HepG2 (cell line): ENCODE measurements around the gene FHIT. TPM values are rescaled to one million over a fixed set of nuclear protein-coding genes. Genes with fewer than 3 reads are reported as not detected.

ENCODE experiments used
- ATAC-seq: fragments of 200-7000 bp; cut with Tn5 transposase; 3 replicates; pipeline ENCODE4 v1.9.1; 2020; ENCODE audit warnings: mild to moderate bottlenecking, moderate library complexity
- BruUV-seq: library from RNA; stranded (reverse); fragments of 400-500 nt; replicated peaks from 2 replicates; lab custom pipeline; 2021; lab: Mats Ljungman, UMichigan
- CTCF ChIA-PET: fragments of 300-600 bp; formaldehyde crosslinking; extraction: SDS; loops from one replicate; lab custom pipeline; 2021; ENCODE audit warnings: low total read pairs, inconsistent platforms, low intra/inter-chr PET ratio; lab: Yijun Ruan, JAX
- POLR2A ChIA-PET: fragments of 350-600 bp; sonication (Branson Sonifier 250); formaldehyde crosslinking; loops from one replicate; lab custom pipeline; 2020; ENCODE audit warnings: antibody characterized with exemption, inconsistent platforms; lab: Yijun Ruan, JAX
- DNase-seq: peaks from one replicate; pipeline ENCODE4 v3.0.0-alpha.2; 2015; ENCODE audit warnings: low spot score
- FAIRE-seq: peaks from 3 replicates; lab custom pipeline; 2011; peaks lifted over from hg19 to GRCh38; lab: Jason Lieb, UNC
- H2AFZ ChIP-seq: one replicate; pipeline ENCODE4 v1.6.1; 2011; ENCODE audit warnings: low read length, inconsistent platforms
- H3K27ac ChIP-seq: fragments of 300-600 bp; 3 replicates; pipeline ENCODE4 v1.8.0; 2011; ENCODE audit warnings: mixed run types, mild to moderate bottlenecking, mixed read lengths, low read length, inconsistent platforms; ENCODE audit not compliant: insufficient read depth; ENCODE audit errors: extremely low read length
- H3K27me3 ChIP-seq, 2 experiments: fragments of 200-600 bp in 1 of 2; 2 replicates in 1 of 2; 3 replicates in 1 of 2; pipeline versions ENCODE4 v1.6.0 to v1.8.0; 2011; ENCODE audit warnings: low read length in 2 of 2, mild to moderate bottlenecking in 2 of 2, moderate library complexity in 2 of 2, inconsistent platforms in 1 of 2; ENCODE audit not compliant: insufficient read depth in 2 of 2, control insufficient read depth in 1 of 2
- H3K36me3 ChIP-seq, 2 experiments: fragments of 200-600 bp in 1 of 2; replicated peaks in 1 of 2; 2 replicates in 1 of 2; 3 replicates in 1 of 2; pipeline versions ENCODE4 v1.5.1 to v1.8.0; 2011; ENCODE audit warnings: low read length in 2 of 2, inconsistent platforms in 1 of 2; ENCODE audit not compliant: insufficient read depth in 2 of 2, control insufficient read depth in 1 of 2
- H3K4me1 ChIP-seq: 2 replicates; pipeline ENCODE4 v1.5.1; 2012; ENCODE audit warnings: low read length, inconsistent platforms; ENCODE audit not compliant: insufficient read depth
- H3K4me2 ChIP-seq: 2 replicates; pipeline ENCODE4 v1.6.0; 2011; ENCODE audit warnings: low read depth, low read length, inconsistent platforms
- H3K4me3 ChIP-seq, 3 experiments: fragments of 200-600 bp in 1 of 3; sonication (generic), shearing (Covaris generic) in 1 of 3; replicated peaks in 1 of 3; 2 replicates each; pipeline ENCODE4 v1.5.1; 2011 to 2016; ENCODE audit warnings: low read length in 3 of 3, inconsistent platforms in 2 of 3, low read depth in 2 of 3, mild to moderate bottlenecking in 2 of 3, control low read depth in 1 of 3, mixed read lengths in 1 of 3; ENCODE audit not compliant: insufficient read depth in 1 of 3
- H3K79me2 ChIP-seq: one replicate; pipeline ENCODE4 v1.6.1; 2011; ENCODE audit warnings: low read length, inconsistent platforms; ENCODE audit not compliant: insufficient read depth
- H3K9ac ChIP-seq: 2 replicates; pipeline ENCODE4 v1.6.0; 2011; ENCODE audit warnings: mild to moderate bottlenecking, low read depth, low read length, inconsistent platforms; ENCODE audit not compliant: insufficient read depth
- H3K9me3 ChIP-seq: 2 replicates; pipeline ENCODE4 v1.5.1; 2012; ENCODE audit warnings: mild to moderate bottlenecking, low read length
- H4K20me1 ChIP-seq: 2 replicates; pipeline ENCODE4 v1.6.0; 2011; ENCODE audit warnings: inconsistent platforms, mild to moderate bottlenecking, low read length, moderate library complexity; ENCODE audit not compliant: insufficient read depth
- CBX2 ChIP-seq, 2 experiments: fragments of 200-600 bp in 1 of 2; sonication (generic); formaldehyde crosslinking in 1 of 2; IDR thresholded peaks; 2 replicates each; pipeline versions ENCODE4 v1.7.0 to v1.8.1; 2018 to 2022; ENCODE audit warnings: low read depth in 2 of 2, low read length in 1 of 2, mild to moderate bottlenecking in 1 of 2, missing genetic modification reagents in 1 of 2
- CREB1 ChIP-seq, 2 experiments: fragments of 450-650 bp in 1 of 2; IDR thresholded peaks; 2 replicates each; pipeline ENCODE4 v1.6.1; 2016 to 2017; ENCODE audit warnings: control low read depth in 1 of 2, mild to moderate bottlenecking in 1 of 2, missing compliant biosample characterization in 1 of 2, missing genetic modification characterization in 1 of 2
- KDM1A ChIP-seq: IDR thresholded peaks from 2 replicates; pipeline ENCODE4 v1.6.1; 2016; ENCODE audit warnings: missing compliant biosample characterization
- SAP130 ChIP-seq: IDR thresholded peaks from 2 replicates; pipeline ENCODE4 v1.6.1; 2016; ENCODE audit warnings: low read depth
- SOX5 ChIP-seq: IDR thresholded peaks from 2 replicates; pipeline ENCODE4 v1.6.1; 2016; ENCODE audit warnings: borderline replicate concordance
- ZNF441 ChIP-seq: sonication (generic); formaldehyde crosslinking; IDR thresholded peaks from 2 replicates; pipeline ENCODE4 v1.7.0; 2021; ENCODE audit warnings: missing genetic modification reagents, borderline replicate concordance
- ZNF562 ChIP-seq: sonication (generic); formaldehyde crosslinking; IDR thresholded peaks from 2 replicates; pipeline ENCODE4 v1.8.0; 2022; ENCODE audit warnings: missing genetic modification reagents, borderline replicate concordance
- WGBS: methylation state at CpG from one replicate; pipeline ENCODE4 v1.1.6; 2017; ENCODE audit warnings: low lambda C conversion rate; 5-methylcytosine and 5-hydroxymethylcytosine counted together
- in situ Hi-C: cut with HindIII; loops from 2 replicates; pipeline ENCODE4 v1.10.0; 2017; ENCODE audit warnings: low pct_unique_long_range_greater_than_20kb; ENCODE audit not compliant: extremely low pct_ligation_motif_present
- intact Hi-C: fragments of 100-400 bp; cut with micrococcal nuclease; formaldehyde crosslinking; loops from one replicate; pipeline ENCODE4 v1.10.0; 2022; ENCODE audit not compliant: unreplicated experiment
- polyA plus RNA-seq, 8 experiments: library from polyadenylated mRNA; depleted of rRNA in 3 of 8; stranded (reverse) in 7 of 8; unstranded in 1 of 8; fragments of >200 nt; fragmentation: Illumina TruSeq in 4 of 8; extraction: Trizol in 4 of 8; gene quantifications; 2 replicates each; pipeline versions ENCODE4 v1.2.1 to v1.2.3, GENCODE V29; 2011 to 2016; ENCODE audit warnings: low read depth in 4 of 8, missing spikeins in 1 of 8, mixed read lengths in 1 of 8; ENCODE audit not compliant: insufficient read depth in 1 of 8
- total RNA-seq, 5 experiments: library from RNA; depleted of rRNA; stranded (reverse); fragments of >200 nt; fragmentation: Illumina TruSeq; extraction: Trizol; gene quantifications; 2 replicates each; pipeline ENCODE4 v1.2.3, GENCODE V29; 2016; ENCODE audit warnings: low read depth in 1 of 5
- TF ChIP-seq, protein P1 (sequence below): conservative IDR thresholded peaks from 2 replicates; pipeline ENCODE4 v1.6.1; 2018; ENCODE audit warnings: missing genetic modification reagents
- TF ChIP-seq, protein P2 (sequence below): sonication (generic); formaldehyde crosslinking; IDR thresholded peaks from 2 replicates; pipeline ENCODE4 v1.4.0; 2020; ENCODE audit warnings: mild to moderate bottlenecking, missing genetic modification reagents, borderline replicate concordance
- TF ChIP-seq, protein P3 (sequence below): fragments of 450-650 bp; IDR thresholded peaks from 2 replicates; pipeline ENCODE4 v1.6.1; 2017; ENCODE audit warnings: mild to moderate bottlenecking
- TF ChIP-seq, protein P4 (sequence below): sonication (generic); formaldehyde crosslinking; IDR thresholded peaks from 2 replicates; pipeline ENCODE4 v1.8.0; 2022; ENCODE audit warnings: mild to moderate bottlenecking, missing genetic modification reagents

The FHIT gene
- total and polyA plus RNA-seq, 2 of the 13 experiments (the other 11 are each of a cell fraction or from before 2014, with no cell fraction given) = 4.0 to 4.6 TPM

DNA sequence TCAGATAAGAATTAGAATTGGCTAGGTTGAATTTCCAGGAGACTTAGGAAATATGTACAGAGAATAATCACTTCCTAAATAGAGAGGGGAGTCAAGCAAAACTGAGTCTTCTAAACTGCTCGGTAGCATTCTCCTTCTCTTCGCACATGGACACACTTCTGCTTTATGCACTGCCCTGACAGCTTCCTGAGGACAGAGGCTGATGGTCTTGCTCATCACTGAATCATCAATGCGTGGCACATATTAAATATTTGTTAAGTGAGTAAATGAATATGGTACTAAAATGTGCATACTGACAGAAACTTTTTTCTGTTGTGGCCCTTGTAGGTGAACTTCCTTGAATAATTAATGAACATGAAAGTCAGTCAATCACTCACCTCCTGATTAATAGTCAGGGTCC lies 315.5 kb downstream of the FHIT start:
- Histone ChIP-seq H3K9ac (no peak overlapping the region), H3K9me3 (no peaks in the 10 kb centered on the region), H4K20me1 (no peaks in the 10 kb centered on the region), H3K4me1 (no peaks in the 10 kb centered on the region), H3K27me3 (no peaks in the 10 kb centered on the region), H3K27ac (no peak overlapping the region), H3K4me2 (no peak overlapping the region), H3K36me3 (no peaks in the 10 kb centered on the region), H2AFZ (no peak overlapping the region), H3K79me2 (no peaks in the 10 kb centered on the region), H3K4me3 (no peak overlapping the region)
- POLR2A ChIA-PET = no interaction called here
- ATAC-seq (no peak), FAIRE-seq (no peak), DNase-seq (no peak)
- 74% methylated on average over 3 of the region's 3 CpGs for WGBS
- no TSS peak for BruUV-seq
- CTCF ChIA-PET = no interaction called here
- intact Hi-C loops (no loop called here), in situ Hi-C loops (no loop called here)
- TF ChIP-seq CBX2 (IDR thresholded peaks at IDR 0.05; ENCODE audit: low read depth, low read length) = no peak
- no peak for TF ChIP-seq CBX2 (CRISPR knock-in tag; IDR thresholded peaks at IDR 0.05; ENCODE audit: low read depth)
- TF ChIP-seq, protein P1, sequence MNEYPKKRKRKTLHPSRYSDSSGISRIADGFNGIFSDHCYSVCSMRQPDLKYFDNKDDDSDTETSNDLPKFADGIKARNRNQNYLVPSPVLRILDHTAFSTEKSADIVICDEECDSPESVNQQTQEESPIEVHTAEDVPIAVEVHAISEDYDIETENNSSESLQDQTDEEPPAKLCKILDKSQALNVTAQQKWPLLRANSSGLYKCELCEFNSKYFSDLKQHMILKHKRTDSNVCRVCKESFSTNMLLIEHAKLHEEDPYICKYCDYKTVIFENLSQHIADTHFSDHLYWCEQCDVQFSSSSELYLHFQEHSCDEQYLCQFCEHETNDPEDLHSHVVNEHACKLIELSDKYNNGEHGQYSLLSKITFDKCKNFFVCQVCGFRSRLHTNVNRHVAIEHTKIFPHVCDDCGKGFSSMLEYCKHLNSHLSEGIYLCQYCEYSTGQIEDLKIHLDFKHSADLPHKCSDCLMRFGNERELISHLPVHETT = no peak
- TF ChIP-seq, protein P2, sequence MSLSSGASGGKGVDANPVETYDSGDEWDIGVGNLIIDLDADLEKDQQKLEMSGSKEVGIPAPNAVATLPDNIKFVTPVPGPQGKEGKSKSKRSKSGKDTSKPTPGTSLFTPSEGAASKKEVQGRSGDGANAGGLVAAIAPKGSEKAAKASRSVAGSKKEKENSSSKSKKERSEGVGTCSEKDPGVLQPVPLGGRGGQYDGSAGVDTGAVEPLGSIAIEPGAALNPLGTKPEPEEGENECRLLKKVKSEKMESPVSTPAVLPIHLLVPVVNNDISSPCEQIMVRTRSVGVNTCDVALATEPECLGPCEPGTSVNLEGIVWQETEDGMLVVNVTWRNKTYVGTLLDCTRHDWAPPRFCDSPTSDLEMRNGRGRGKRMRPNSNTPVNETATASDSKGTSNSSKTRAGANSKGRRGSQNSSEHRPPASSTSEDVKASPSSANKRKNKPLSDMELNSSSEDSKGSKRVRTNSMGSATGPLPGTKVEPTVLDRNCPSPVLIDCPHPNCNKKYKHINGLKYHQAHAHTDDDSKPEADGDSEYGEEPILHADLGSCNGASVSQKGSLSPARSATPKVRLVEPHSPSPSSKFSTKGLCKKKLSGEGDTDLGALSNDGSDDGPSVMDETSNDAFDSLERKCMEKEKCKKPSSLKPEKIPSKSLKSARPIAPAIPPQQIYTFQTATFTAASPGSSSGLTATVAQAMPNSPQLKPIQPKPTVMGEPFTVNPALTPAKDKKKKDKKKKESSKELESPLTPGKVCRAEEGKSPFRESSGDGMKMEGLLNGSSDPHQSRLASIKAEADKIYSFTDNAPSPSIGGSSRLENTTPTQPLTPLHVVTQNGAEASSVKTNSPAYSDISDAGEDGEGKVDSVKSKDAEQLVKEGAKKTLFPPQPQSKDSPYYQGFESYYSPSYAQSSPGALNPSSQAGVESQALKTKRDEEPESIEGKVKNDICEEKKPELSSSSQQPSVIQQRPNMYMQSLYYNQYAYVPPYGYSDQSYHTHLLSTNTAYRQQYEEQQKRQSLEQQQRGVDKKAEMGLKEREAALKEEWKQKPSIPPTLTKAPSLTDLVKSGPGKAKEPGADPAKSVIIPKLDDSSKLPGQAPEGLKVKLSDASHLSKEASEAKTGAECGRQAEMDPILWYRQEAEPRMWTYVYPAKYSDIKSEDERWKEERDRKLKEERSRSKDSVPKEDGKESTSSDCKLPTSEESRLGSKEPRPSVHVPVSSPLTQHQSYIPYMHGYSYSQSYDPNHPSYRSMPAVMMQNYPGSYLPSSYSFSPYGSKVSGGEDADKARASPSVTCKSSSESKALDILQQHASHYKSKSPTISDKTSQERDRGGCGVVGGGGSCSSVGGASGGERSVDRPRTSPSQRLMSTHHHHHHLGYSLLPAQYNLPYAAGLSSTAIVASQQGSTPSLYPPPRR (CRISPR knock-in tag) = no peak
- no peak for TF ChIP-seq SAP130 (CRISPR knock-in tag)
- TF ChIP-seq SOX5 (CRISPR knock-in tag) = no peak
- no peak for TF ChIP-seq CREB1 (IDR thresholded peaks at IDR 0.05)
- TF ChIP-seq CREB1 (CRISPR knock-in tag; IDR thresholded peaks at IDR 0.05) = no peak
- no peak for TF ChIP-seq ZNF562
- TF ChIP-seq, protein P3, sequence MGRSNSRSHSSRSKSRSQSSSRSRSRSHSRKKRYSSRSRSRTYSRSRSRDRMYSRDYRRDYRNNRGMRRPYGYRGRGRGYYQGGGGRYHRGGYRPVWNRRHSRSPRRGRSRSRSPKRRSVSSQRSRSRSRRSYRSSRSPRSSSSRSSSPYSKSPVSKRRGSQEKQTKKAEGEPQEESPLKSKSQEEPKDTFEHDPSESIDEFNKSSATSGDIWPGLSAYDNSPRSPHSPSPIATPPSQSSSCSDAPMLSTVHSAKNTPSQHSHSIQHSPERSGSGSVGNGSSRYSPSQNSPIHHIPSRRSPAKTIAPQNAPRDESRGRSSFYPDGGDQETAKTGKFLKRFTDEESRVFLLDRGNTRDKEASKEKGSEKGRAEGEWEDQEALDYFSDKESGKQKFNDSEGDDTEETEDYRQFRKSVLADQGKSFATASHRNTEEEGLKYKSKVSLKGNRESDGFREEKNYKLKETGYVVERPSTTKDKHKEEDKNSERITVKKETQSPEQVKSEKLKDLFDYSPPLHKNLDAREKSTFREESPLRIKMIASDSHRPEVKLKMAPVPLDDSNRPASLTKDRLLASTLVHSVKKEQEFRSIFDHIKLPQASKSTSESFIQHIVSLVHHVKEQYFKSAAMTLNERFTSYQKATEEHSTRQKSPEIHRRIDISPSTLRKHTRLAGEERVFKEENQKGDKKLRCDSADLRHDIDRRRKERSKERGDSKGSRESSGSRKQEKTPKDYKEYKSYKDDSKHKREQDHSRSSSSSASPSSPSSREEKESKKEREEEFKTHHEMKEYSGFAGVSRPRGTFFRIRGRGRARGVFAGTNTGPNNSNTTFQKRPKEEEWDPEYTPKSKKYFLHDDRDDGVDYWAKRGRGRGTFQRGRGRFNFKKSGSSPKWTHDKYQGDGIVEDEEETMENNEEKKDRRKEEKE = no peak
- TF ChIP-seq, protein P4, sequence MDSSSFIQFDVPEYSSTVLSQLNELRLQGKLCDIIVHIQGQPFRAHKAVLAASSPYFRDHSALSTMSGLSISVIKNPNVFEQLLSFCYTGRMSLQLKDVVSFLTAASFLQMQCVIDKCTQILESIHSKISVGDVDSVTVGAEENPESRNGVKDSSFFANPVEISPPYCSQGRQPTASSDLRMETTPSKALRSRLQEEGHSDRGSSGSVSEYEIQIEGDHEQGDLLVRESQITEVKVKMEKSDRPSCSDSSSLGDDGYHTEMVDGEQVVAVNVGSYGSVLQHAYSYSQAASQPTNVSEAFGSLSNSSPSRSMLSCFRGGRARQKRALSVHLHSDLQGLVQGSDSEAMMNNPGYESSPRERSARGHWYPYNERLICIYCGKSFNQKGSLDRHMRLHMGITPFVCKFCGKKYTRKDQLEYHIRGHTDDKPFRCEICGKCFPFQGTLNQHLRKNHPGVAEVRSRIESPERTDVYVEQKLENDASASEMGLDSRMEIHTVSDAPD (CRISPR knock-in tag) = no peak
- TF ChIP-seq KDM1A (CRISPR knock-in tag) = no peak
- no peak for TF ChIP-seq ZNF441
